AG08396 (cell line): Measurements from ENCODE around the gene PDCD11.

ENCODE experiments used
- DNase-seq: peaks from one replicate; pipeline ENCODE4 v3.0.0; 2012; ENCODE audit warnings: low spot score, mixed read lengths

Gene PDCD11

DNA sequence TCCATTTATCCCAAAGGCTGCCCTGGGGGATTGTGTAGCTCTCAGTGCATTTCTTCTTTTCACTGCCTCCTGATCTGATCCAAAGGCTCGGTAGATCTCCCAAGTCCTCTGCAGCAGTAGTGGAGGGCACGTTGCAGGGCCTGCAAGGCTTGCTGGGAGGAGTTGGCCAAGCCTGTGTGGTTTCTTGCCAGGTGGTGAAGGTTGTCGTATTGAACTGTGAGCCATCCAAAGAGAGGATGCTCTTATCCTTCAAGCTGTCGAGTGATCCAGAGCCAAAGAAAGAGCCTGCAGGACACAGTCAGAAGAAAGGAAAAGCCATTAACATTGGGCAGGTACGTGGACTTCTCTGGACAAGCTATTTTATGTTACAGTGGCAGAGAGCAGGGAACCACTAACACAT, 21.2 kb downstream of the PDCD11 start:
- DNase-seq = no peak

DNA sequence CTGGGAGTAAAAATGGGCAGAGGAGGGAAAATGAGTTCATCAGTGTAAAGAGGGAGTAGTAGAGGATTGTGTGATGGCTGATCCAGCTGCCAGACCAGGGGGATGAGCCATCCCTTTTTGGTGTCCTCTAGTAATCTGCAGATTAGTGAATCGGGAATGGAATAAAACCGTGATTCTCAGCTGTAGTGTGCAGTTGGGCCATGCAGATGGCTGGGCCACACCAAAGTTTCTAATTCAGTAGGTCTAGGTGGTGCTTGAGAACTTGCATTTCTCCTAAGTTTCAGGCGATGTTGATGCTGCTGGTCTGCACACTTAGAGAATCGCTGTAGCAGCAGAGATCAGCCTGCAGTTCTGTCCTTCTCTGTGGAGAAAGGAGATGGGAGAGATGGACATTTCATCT, 22.7 kb downstream of the PDCD11 start:
- DNase-seq = no peak

DNA sequence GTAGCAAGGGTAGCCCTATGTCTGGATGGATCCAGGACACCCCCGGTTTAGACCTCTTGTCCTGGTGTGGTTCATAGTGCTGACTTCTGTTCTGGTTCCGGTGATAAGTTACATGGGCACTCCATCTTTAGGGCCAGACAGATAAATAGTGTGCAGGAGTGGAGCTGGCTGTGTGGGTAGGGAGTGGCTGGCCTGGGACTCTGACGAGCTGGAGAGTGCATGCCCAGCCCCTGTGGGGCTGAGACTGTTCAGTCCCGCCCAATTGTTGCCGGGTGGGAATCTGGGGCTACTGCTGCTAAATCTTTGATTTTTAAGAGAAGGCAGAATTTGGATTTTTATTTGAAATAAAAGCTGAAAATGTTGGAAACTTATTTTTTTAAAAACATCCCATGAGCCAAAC, 27.3 kb downstream of the PDCD11 start:
- no peak for DNase-seq

DNA sequence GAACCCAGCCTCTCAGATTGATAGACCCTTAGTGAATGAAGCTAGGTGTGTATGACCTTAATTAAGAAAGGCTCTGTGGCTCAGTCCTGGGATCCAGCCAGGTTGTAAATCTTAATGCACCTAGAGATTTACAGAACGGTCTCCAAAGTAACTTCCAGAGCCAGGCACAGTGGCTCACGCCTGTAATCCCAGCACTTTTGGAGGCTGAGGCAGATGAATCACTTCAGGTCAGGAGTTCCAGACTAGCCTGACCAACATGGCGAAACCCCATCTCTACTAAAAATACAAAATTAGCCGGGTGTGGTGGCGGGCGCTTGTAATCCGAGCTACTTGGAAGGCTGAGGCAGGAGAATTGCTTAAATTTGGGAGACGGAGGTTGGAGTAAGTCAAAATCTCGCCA, 31.4 kb downstream of the PDCD11 start:
- no peak for DNase-seq

DNA sequence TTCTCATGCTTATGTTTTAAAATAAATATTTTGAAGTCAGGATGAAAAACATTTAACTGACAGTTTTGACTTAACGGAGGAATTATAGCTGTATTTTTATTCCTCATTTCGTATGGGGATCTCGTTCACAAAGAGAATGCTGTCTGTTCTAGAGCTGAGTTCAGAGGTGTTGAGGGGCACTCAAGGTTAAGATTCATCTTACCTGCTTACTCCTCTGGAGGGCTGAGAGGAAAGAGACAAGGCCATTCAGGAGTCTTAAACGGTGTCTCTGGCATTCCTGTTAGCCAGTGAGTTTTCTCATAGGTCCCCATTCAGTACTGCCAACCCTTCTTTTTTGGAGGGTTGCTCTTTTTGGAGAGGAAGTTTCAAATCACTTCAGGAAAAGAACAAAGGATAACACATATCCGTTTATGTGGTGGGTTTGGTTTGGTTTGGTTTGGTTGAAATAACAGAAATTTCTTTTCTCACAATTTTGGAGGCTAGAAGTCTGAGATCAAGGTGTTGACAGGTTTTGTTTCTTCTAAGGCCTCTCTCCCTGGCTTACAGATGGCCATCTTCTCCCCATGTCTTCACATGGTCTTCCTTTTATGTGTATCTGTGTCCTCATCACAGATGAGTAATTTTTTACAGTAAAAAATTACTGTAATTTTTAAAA, 32.7 kb downstream of the PDCD11 start:
- DNase-seq = no peak

DNA sequence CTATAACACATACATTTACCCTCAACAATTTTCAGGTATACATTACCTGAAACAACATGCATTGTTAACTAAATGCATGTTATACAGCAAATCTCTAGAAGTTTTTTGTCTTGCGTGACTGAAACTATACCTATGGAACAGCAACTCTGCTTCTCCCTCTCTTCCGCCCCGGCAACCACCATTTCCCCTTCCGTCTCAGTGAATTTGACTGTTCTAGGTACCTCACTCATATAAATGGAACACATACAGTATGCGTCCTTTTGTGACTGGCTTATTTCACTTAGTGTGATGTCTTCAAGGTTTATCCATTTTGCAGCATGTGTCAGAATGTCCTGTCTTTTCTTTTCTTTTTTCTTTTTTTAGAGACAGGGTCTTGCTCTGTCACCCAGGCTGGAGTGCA, 33.2 kb downstream of the PDCD11 start:
- DNase-seq = no peak

DNA sequence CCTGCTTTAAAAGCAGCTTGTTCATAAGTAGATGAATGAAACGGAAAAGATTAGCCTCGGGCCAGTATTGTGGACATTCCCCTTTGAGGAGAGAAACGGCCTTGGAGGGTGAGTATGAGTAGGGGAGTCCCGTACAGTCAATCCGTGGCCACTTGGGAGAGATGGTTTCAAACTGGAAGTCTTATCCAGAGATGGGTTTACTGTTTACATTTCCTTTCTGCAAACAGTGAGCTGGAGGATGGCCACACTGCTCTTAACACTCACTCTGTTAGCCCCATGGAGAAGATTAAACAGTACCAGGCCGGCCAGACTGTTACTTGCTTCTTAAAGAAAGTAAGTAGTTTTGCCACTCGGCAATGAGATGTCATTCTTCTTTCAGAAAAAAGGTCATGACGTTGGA, 35.5 kb downstream of the PDCD11 start:
- no peak for DNase-seq

DNA sequence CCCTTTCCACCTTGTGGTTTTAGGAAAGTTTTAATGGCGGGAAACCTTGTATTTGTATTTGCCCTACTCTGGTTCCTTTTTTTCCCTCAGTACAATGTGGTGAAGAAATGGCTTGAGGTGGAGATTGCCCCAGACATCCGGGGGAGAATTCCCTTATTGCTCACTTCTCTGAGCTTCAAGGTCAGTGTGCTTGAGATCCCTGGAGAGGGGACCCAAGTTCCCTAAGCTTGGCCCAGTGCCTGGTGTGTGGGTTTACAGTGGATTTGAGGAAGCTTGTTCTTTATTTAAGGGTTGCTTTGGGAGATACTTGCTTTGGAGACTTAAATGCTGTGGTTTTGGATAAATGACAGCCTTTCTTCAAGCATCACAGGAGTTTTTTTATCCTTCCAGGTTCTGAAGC, 37.4 kb downstream of the PDCD11 start:
- DNase-seq = no peak

DNA sequence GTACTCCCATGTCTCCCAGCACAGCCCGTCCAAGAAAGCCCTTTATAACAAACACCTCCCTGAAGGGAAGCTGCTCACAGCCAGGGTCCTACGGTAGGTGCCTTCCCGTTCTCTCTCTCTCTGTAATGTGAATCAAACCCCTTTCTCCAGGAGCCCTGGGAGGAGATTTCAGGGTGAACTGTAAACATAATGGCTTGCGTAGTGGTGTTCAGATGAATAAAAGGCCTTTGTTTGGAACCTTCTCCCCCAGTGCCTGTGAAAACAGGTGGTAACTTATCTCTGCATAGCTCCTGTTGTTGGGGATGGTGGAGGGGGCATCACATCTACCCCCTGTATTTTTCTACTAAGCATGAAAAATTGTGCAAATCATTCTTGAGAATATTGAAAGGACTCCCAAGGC, 43.4 kb downstream of the PDCD11 start:
- DNase-seq = no peak

DNA sequence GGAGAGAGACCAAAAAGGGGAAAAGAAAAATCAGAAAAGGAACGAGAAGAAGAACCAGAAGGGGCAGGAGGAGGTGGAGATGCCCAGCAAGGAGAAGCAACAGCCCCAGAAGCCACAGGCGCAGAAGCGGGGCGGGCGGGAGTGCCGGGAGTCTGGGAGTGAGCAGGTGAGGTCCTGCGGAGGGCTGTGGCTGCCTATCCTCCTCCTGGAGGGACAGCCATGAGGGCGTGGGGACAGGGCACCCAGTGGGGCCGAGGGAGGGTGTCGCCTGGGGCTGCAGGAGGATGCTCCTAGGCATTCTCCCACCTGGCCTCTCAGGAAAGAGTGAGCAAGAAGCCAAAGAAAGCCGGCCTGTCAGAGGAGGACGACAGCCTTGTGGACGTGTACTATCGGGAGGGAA, 44.0 kb downstream of the PDCD11 start:
- no peak for DNase-seq

DNA sequence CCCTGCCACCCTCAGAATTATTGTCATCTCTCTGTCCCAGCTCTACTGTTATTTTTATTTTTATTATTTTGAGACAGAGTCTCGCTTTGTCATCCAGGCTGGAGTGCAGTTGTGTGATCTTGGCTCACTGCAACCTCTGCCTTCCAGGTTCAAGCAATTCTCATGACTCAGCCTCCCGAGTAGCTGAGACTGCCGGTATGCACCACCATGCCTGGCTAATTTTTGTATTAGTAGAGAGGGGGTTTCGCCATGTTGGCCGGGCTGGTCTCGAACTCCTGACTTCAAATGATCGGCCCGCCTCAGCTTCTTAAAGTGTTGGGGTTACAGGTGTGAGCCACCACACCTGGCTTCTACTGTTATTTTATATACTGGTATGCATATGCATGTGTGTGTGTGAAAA, 44.8 kb downstream of the PDCD11 start:
- no peak for DNase-seq

DNA sequence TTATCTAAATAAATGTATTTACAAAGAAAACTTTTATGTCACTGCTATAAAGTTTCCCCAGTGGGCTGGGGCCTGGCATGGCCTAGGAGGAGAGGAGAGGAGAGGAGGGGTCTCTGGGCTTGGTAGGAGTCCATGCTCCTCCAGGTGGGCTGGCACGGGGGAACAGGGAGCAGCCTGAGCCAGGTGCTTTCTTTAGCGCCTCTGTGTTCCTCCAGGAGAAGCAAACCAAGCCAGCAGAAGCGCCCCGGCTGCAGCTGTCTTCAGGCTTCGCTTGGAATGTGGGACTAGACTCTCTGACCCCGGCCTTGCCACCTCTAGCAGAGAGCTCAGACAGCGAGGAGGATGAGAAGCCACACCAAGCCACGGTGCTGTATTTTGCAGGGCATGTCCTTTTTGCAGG, 45.2 kb downstream of the PDCD11 start:
- DNase-seq = no peak

DNA sequence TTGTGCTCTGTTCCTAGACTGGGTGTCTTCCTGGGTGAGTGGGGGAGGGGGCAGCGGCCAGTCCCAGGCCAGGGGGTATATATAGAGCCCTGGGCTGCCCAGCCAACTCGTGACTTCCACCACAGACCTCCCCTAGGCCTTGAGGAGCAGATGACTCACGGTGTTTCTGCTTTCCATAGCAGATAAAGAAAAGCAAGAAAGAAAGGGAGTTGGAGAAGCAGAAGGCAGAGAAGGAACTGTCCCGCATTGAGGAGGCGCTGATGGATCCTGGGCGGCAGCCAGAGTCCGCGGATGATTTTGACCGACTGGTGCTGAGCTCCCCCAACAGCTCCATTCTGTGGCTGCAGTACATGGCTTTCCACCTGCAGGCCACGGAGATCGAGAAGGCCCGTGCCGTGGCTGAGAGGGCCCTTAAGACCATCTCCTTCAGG, 45.6 kb downstream of the PDCD11 start:
- DNase-seq = no peak

DNA sequence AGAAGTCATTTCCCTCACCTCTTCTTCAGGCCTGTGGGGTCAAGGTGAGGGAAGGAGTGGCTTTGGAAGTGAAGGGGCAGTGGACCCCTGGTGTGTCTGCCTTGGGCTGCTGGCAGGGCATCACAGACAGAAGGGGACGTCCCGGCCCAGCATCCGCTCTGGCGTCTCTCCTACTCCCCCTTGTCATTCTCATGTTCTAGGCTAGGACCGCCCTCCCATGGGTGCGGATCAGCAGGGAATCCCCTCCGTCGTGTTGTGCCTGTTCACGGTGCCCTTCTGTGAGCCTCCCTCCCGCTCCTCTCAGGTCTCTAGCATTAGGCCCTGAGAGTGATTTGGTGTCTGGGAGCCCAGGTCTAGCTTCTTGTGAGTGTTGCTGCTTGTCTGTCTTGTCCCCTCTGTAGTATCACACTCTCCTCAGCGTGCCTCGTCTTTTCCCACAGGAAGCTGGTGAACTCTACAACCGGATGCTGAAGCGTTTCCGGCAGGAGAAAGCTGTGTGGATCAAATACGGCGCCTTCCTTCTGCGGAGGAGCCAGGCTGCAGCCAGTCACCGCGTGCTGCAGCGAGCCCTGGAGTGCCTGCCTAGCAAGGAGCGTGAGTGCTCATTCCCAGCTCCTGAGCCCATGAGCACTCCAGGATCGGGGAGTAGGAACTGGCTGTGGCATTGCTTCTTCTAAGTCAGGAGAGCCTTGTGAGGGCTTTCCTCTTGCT, 47.2 kb downstream of the PDCD11 start:
- no peak for DNase-seq

DNA sequence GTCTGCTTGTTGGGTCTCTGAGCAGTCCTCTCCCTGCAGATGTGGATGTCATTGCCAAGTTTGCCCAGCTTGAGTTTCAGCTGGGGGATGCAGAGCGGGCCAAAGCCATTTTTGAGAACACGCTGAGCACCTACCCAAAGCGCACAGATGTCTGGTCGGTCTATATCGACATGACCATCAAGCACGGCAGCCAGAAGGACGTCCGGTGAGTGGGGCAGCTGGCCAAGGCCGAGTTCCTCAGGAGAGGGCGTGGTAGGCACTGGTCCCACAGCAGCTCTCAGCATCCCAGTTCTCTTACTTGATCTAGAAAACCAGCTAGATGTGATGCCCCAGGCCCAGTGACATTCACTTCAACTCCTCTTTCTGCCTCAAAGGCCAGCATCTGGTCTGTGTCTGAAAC, 48.1 kb downstream of the PDCD11 start:
- no peak for DNase-seq

DNA sequence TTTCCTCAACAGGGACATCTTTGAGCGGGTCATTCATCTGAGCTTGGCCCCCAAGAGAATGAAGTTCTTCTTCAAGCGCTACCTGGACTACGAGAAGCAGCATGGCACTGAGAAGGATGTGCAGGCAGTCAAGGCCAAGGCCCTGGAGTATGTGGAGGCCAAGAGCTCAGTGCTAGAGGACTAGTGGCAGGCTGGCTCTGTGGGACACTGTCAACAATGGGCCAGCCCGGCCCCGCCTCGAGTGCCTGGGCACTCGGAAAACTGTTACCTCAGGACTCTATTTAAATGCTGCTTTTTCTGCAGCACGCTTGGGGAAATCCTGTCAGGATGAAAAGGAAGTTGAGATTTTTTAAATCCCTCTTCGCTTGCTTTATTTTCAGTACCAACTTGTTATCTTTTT, 48.9 kb downstream of the PDCD11 start:
- no peak for DNase-seq

DNA sequence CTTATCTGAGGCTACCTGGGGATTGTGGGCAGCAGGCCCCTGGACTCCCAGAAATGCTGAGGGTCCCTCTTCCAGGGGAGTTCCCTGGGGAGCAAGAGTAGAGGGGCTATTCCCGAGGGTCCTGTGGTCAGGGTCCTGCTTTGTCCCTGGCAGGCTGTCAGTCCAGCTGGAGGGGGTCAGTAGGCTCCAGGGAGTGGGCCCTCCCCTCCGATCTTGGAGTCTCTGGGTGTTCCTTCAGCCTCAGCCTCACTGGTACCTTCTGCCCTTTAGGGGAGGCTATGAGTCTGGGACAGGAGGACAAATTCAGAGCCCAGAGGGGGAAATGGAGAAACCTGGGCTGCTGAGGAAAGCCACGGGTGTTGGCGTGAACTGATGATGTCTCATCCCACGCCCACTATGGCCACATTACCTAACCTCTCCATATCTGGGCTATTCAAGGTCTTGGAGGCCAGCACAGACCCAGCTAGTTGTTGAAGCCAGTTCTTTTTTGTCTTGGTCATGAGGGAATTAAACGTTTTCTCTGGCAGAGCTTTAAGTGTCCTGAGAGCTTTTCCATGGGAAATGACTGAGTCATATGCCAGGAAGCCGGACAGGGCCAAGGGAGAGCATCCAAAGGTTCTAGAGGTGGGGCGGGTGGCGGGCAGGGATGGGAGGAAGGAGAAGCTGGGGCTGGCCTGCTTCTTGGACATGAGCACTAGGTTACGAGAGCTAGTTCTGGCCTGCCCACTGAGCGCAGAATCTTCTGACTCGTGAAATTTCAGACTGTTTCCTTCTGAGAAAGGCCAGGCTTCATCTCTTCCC, 49.5 kb downstream of the PDCD11 start:
- DNase-seq = peak; percentile 57

DNA sequence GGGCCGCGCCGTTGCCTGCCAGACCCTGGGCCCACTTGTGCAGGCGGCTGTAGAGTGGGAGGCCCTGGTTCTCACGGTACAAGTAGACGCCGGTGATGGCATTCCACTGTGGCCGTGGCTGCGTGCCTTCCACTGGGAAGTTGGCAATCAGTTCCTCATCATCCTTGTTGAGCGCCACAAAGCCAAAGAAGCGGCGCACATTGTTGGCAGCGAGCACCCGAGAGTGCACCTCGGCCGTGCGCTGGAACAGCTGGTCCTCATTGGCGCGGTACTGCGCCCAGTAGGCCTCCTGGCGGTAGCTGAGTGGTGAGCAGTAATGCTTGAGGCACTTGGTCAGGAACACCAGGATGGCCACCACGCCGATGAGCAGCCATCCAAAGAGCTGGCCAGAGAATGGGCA, 50.8 kb downstream of the PDCD11 start:
- DNase-seq = no peak

DNA sequence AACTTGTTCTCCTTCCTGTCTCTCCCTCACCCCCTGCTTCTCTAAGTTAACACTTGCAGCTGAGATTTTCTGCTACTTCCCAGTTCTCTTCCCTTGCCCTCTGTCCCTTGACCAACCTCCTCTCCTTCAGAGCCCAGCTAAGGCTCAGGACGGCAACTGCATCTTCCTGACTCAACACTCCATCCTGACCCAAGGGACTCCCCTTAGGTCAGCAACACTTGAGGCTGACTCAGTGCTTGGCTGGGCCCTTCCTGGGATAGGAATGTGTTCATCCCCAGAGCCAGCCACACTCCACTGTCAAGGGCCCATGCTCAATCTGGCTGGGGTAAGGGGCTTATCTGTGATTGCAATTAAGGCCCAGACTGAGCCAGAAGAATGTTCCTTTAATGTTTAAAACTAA, 52.3 kb downstream of the PDCD11 start:
- DNase-seq = peak; percentile 89

DNA sequence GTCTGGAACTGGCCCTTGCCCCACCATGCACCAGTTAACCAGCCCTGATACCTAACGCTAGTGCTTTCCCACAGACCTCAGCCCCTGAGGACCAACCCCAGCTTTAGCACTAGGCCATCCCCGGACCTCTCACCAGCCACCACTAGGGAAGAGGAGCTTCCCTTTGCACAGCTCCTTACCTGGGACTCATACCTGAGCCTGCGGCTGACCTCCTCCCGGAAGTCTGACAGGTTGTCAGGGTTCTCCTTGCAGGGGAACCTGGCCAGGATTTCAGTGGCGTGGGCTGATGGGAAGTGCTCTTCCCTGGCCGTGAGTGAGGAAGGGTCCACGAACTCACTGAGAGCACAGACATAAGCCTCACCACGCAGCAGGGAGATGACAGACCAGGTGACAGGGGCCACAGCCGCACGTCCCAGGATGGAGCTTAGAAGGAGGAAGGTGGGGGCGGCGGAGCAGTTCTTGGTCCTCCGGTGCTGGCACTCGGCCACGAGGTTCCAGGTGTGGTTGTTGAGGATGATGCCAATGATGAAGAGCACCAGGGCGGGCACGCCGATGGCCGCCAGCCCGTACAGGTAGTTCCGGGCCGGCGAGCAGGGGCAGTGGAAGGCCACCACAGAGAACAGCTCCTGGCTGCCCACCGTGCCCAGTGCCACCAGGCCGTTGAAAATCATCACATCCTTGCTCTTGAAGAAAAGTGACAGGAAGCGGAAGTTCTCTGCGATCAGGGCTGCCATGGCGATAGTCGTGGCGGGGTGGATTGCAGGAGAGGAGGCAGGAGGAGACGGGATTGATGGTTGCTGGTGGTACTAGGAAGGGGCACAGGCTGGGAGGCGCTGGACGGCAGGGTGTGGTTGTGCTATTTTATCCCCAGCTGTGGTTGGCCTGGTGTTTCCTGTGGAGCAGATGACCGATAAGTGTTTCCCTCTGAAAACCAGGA, 53.0 kb downstream of the PDCD11 start:
- DNase-seq = no peak

DNA sequence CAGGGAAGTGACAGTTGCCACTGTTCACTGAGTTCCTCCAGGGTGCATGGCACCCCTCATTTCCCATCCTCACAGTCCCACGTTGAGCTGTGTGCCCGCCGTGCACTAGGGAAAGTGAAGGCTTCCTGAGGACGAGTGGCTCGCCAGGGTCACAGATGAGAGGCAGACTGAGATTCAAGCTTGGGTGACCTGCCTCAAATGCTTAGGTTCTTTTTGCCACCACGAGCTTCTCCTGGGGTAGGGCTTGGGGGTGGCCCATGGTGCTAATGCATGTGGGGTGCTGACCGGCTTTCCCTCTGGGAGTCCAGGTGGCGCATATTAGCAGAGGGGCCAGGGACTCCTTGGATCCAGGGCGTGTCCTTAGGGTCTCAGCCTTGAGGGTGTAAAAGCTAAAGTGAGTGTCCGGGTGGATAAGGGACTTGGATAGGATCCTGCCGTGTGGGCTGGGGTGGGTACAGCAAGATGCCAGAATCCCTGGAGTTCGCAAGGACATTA, 53.8 kb downstream of the PDCD11 start:
- DNase-seq = no peak
